SK-N-SH (cell line): ENCODE results near the gene FSIP1. TPM values are rescaled to one million over a fixed set of nuclear protein-coding genes. Genes with fewer than 3 reads are reported as not detected.

Experiments used
- CTCF ChIA-PET: fragments of 300-600, 350-600 bp; formaldehyde crosslinking; extraction: SDS; loops from one replicate; lab custom pipeline; 2021; lab: Yijun Ruan, JAX
- POLR2A ChIA-PET: fragments of 350-600 bp; sonication (Branson Sonifier 250); formaldehyde crosslinking; extraction: SDS; loops from one replicate; lab custom pipeline; 2020; ENCODE audit warnings: antibody characterized with exemption, inconsistent platforms; lab: Yijun Ruan, JAX
- DNase-seq: peaks from one replicate; pipeline ENCODE4 v3.0.0; 2012
- H2AFZ ChIP-seq: fragments of 200-600 bp; sonication (generic); 2 replicates; pipeline ENCODE4 v1.8.1; 2016; ENCODE audit warnings: antibody characterized with exemption, mild to moderate bottlenecking, low read depth
- H3F3A ChIP-seq: fragments of 200-600 bp; sonication (generic); replicated peaks from 2 replicates; pipeline ENCODE3; 2016; ENCODE audit warnings: antibody characterized with exemption, mild to moderate bottlenecking; ENCODE audit not compliant: insufficient read depth
- H3K27ac ChIP-seq, 2 experiments: fragments of 200-500 bp in 1 of 2; fragments of 200-600 bp in 1 of 2; sonication (Bioruptor generic) in 1 of 2; sonication (generic), shearing (Covaris generic) in 1 of 2; 2 replicates each; pipeline versions ENCODE4 v1.5.1 to v1.6.1; 2014 to 2016; ENCODE audit warnings: low read depth in 2 of 2, inconsistent platforms in 1 of 2, low read length in 1 of 2, mild to moderate bottlenecking in 1 of 2, mixed read lengths in 1 of 2
- H3K27me3 ChIP-seq: fragments of 200-600 bp; sonication (generic), shearing (Covaris generic); 2 replicates; pipeline ENCODE4 v1.6.1; 2016; ENCODE audit warnings: mixed run types; ENCODE audit not compliant: insufficient read depth
- H3K36me3 ChIP-seq, 2 experiments: fragments of 200-500 bp in 1 of 2; fragments of 200-600 bp in 1 of 2; sonication (Bioruptor generic) in 1 of 2; sonication (generic) in 1 of 2; replicated peaks in 1 of 2; 2 replicates each; pipeline versions ENCODE3 to v1.5.1; 2014 to 2016; ENCODE audit warnings: low read length in 1 of 2, mild to moderate bottlenecking in 1 of 2; ENCODE audit not compliant: insufficient read depth in 2 of 2, control insufficient read depth in 1 of 2
- H3K4me1 ChIP-seq, 2 experiments: fragments of 200-500 bp in 1 of 2; fragments of 200-600 bp in 1 of 2; sonication (Bioruptor generic) in 1 of 2; sonication (generic), shearing (Covaris generic) in 1 of 2; 2 replicates each; pipeline versions ENCODE4 v1.5.1 to v1.6.1; 2014 to 2016; ENCODE audit warnings: low read depth in 1 of 2, low read length in 1 of 2, mixed run types in 1 of 2; ENCODE audit not compliant: insufficient read depth in 2 of 2, control insufficient read depth in 1 of 2
- H3K4me2 ChIP-seq: fragments of 200-600 bp; sonication (generic), shearing (Covaris generic); 2 replicates; pipeline ENCODE4 v1.6.1; 2017; ENCODE audit warnings: mixed run types
- H3K4me3 ChIP-seq, 2 experiments: fragments of 200-500 bp in 1 of 2; fragments of 200-600 bp in 1 of 2; sonication (Bioruptor generic) in 1 of 2; sonication (generic), shearing (Covaris generic) in 1 of 2; 2 replicates each; pipeline versions ENCODE4 v1.5.1 to v1.8.1; 2014 to 2016; ENCODE audit warnings: low read depth in 2 of 2, inconsistent platforms in 1 of 2, low read length in 1 of 2, mild to moderate bottlenecking in 1 of 2, mixed read lengths in 1 of 2, moderate library complexity in 1 of 2
- H3K79me2 ChIP-seq: fragments of 200-600 bp; sonication (generic); 2 replicates; pipeline ENCODE4 v1.8.1; 2017; ENCODE audit warnings: mild to moderate bottlenecking; ENCODE audit not compliant: insufficient read depth
- H3K9ac ChIP-seq: fragments of 200-600 bp; sonication (generic); 2 replicates; pipeline ENCODE4 v1.6.1; 2017; ENCODE audit warnings: mixed run types
- H3K9me2 ChIP-seq: fragments of 200-600 bp; sonication (generic); 2 replicates; pipeline ENCODE4 v1.6.1; 2017; ENCODE audit warnings: mixed run types
- H3K9me3 ChIP-seq: fragments of 200-600 bp; sonication (generic); 2 replicates; pipeline ENCODE4 v1.6.1; 2017; ENCODE audit warnings: mixed run types, mild to moderate bottlenecking, moderate library complexity
- H4K20me1 ChIP-seq: fragments of 200-600 bp; sonication (generic); 2 replicates; pipeline ENCODE4 v1.6.1; 2017; ENCODE audit warnings: mild to moderate bottlenecking, mixed run types; ENCODE audit not compliant: insufficient read depth
- CTCF ChIP-seq: fragments of 200-600 bp; sonication (generic); IDR thresholded peaks from 2 replicates; pipeline ENCODE4 v1.6.1; 2017; ENCODE audit warnings: antibody characterized with exemption, mild to moderate bottlenecking, moderate library complexity
- ELF1 ChIP-seq: IDR thresholded peaks from 2 replicates; pipeline ENCODE4 v1.4.0; 2012
- EP300 ChIP-seq, 2 experiments: IDR thresholded peaks; 2 replicates each; pipeline versions ENCODE4 v1.4.0 to v1.6.1; 2012; ENCODE audit warnings: borderline replicate concordance in 1 of 2, low read depth in 1 of 2, low read length in 1 of 2
- EZH2phosphoT487 ChIP-seq: fragments of 200-600 bp; sonication (generic); IDR thresholded peaks from 2 replicates; pipeline ENCODE4 v1.6.1; 2017; ENCODE audit warnings: low read depth, mixed run types, mild to moderate bottlenecking, antibody characterized with exemption, moderate library complexity, borderline replicate concordance
- FOSL2 ChIP-seq: IDR thresholded peaks from 2 replicates; pipeline ENCODE4 v1.4.0; 2012; ENCODE audit warnings: low read depth, mild to moderate bottlenecking, moderate library complexity, borderline replicate concordance
- FOXJ3 ChIP-seq: sonication (generic); formaldehyde crosslinking; IDR thresholded peaks from 2 replicates; pipeline ENCODE4 v1.5.1; 2020; ENCODE audit warnings: mild to moderate bottlenecking, missing genetic modification reagents
- FOXM1 ChIP-seq: IDR thresholded peaks from 2 replicates; pipeline ENCODE4 v1.4.0; 2012; ENCODE audit warnings: low read depth, mild to moderate bottlenecking
- GATA2 ChIP-seq: sonication (generic); formaldehyde crosslinking; IDR thresholded peaks from 2 replicates; pipeline ENCODE4 v1.5.0; 2020; ENCODE audit warnings: mild to moderate bottlenecking, missing genetic modification reagents
- IRF3 ChIP-seq: fragments of 150-350 bp; IDR thresholded peaks from 2 replicates; pipeline ENCODE4 v1.6.1; 2016; ENCODE audit warnings: mild to moderate bottlenecking, low read depth, low read length
- JUND ChIP-seq: IDR thresholded peaks from 2 replicates; pipeline ENCODE4 v1.4.0; 2012
- MAX ChIP-seq: IDR thresholded peaks from 2 replicates; pipeline ENCODE4 v1.4.0; 2012; ENCODE audit warnings: low read depth
- MXI1 ChIP-seq: IDR thresholded peaks from 2 replicates; pipeline ENCODE4 v1.6.1; 2012; ENCODE audit warnings: mild to moderate bottlenecking, low read depth, low read length, improper control_type of control experiment
- NFIC ChIP-seq: IDR thresholded peaks from 2 replicates; pipeline ENCODE4 v1.4.0; 2012; ENCODE audit warnings: borderline replicate concordance
- NRF1 ChIP-seq: IDR thresholded peaks from 2 replicates; pipeline ENCODE4 v1.6.1; 2012; ENCODE audit warnings: low read depth, mild to moderate bottlenecking, low read length
- POLR2AphosphoS5 ChIP-seq: IDR thresholded peaks from 2 replicates; pipeline ENCODE4 v1.6.1; 2012; ENCODE audit warnings: low read depth, low read length
- RAD21 ChIP-seq: IDR thresholded peaks from 2 replicates; pipeline ENCODE4 v1.6.1; 2012; ENCODE audit warnings: mild to moderate bottlenecking, low read length
- RFX5 ChIP-seq: IDR thresholded peaks from 2 replicates; pipeline ENCODE4 v1.6.1; 2012; ENCODE audit warnings: mild to moderate bottlenecking, improper control_type of control experiment, low read length
- RXRA ChIP-seq: IDR thresholded peaks from 2 replicates; pipeline ENCODE4 v1.4.0; 2012; ENCODE audit warnings: low read depth, mild to moderate bottlenecking, borderline replicate concordance
- SIN3A ChIP-seq: IDR thresholded peaks from 2 replicates; pipeline ENCODE4 v1.6.1; 2012; ENCODE audit warnings: low read depth, mild to moderate bottlenecking, low read length, moderate library complexity, borderline replicate concordance
- TAF1 ChIP-seq: IDR thresholded peaks from 2 replicates; pipeline ENCODE4 v1.6.1; 2012; ENCODE audit warnings: low read depth, mild to moderate bottlenecking, low read length, moderate library complexity, borderline replicate concordance
- TEAD4 ChIP-seq: IDR thresholded peaks from 2 replicates; pipeline ENCODE4 v1.4.0; 2012; ENCODE audit warnings: mild to moderate bottlenecking, borderline replicate concordance; ENCODE audit not compliant: insufficient read depth
- USF2 ChIP-seq: fragments of 150-350 bp; IDR thresholded peaks from 2 replicates; pipeline ENCODE4 v1.6.1; 2017; ENCODE audit warnings: antibody characterized with exemption, low read length, low read depth, borderline replicate concordance
- WGBS: methylation state at CpG from one replicate; pipeline ENCODE4 v1.1.6; 2017; ENCODE audit warnings: low lambda C conversion rate; 5-methylcytosine and 5-hydroxymethylcytosine counted together
- polyA plus RNA-seq, 3 experiments: library from polyadenylated mRNA; depleted of rRNA; stranded (reverse); fragments of >200 nt; gene quantifications; 2 replicates each; pipeline ENCODE4 v1.2.3, GENCODE V29; 2012

Gene FSIP1
- polyA plus RNA-seq, 1 of the 3 experiments (the other 2 are of a cell fraction), result 0.43 TPM

- POLR2A ChIA-PET, result no interaction called here
- DNase-seq, result no peak
Measured at GRCh38 chr15:39605146-39605545, 177.5 kb downstream of the FSIP1 start.

GRCh38 chr15:39602143-39602542 lies 180.5 kb downstream of the FSIP1 start:
- no peak for DNase-seq
- H3K9me3 ChIP-seq, result no peaks in the 10 kb centered on the region
- H3K4me2 ChIP-seq, result no peak overlapping the region
- 91% methylated on average over 5 of the region's 5 CpGs for WGBS
- H3K36me3 ChIP-seq, result peaks cover 4 to 5% of the 10 kb centered on the region in 2 experiments
- no peaks in the 10 kb centered on the region for H3K4me1 ChIP-seq
- H4K20me1 ChIP-seq, result peaks cover 7% of the 10 kb centered on the region
- no peak for TF ChIP-seq TAF1
- peak; percentile 22; the same call in 1 of the 2 replicates for TF ChIP-seq CTCF
- ChIA-PET CTCF (no interaction called here), POLR2A (no interaction called here)
- no peak overlapping the region for H2AFZ ChIP-seq
- H3F3A ChIP-seq, result peaks cover 34% of the 10 kb centered on the region
- H3K27ac ChIP-seq, result no peak overlapping the region
- no peak overlapping the region for H3K9ac ChIP-seq
- no peaks in the 10 kb centered on the region for H3K27me3 ChIP-seq
- no peaks in the 10 kb centered on the region for H3K79me2 ChIP-seq
- no peaks in the 10 kb centered on the region for H3K9me2 ChIP-seq
- no peak overlapping the region for H3K4me3 ChIP-seq

More at GRCh38 chr15:39605146-39605545, 177.5 kb downstream of the FSIP1 start:
- Histone ChIP-seq H3K4me2 (no peak overlapping the region), H3K4me1 (no peaks in the 10 kb centered on the region), H3F3A (peaks cover 5% of the 10 kb centered on the region), H4K20me1 (no peaks in the 10 kb centered on the region), H3K4me3 (no peak overlapping the region), H2AFZ (no peak overlapping the region), H3K36me3 (no peaks in the 10 kb centered on the region), H3K9me3 (0 out of 2 replicates have a peak, but pooled peaks cover 7% of the 10 kb centered on the region), H3K79me2 (no peaks in the 10 kb centered on the region), H3K27ac (no peak overlapping the region), H3K27me3 (no peaks in the 10 kb centered on the region), H3K9me2 (no peaks in the 10 kb centered on the region)
- CTCF ChIA-PET, result interaction anchor here (0.8 to 1.5 kb wide), 3 partner anchors 8 to 25 kb away, joined by 3 to 4 read pairs (median 3); no protein-coding TSS in a partner anchor
- WGBS, result 56% methylated on average over 1 of the region's 1 CpG
- no peak for TF ChIP-seq IRF3
- no peak for TF ChIP-seq RFX5
- no peak for TF ChIP-seq JUND
- no peak for TF ChIP-seq GATA2 (CRISPR knock-in tag)
- TF ChIP-seq EZH2phosphoT487, result no peak
- no peak for TF ChIP-seq FOXM1
- TF ChIP-seq MXI1, result no peak
- TF ChIP-seq FOXJ3 (CRISPR knock-in tag), result no peak
- no peak for TF ChIP-seq NRF1
- TF ChIP-seq FOSL2, result no peak
- no peak for TF ChIP-seq EP300 (IDR thresholded peaks at IDR 0.05; ENCODE audit: borderline replicate concordance in 1 of 2, low read depth in 1 of 2, low read length in 1 of 2)
- TF ChIP-seq USF2, result no peak
- TF ChIP-seq ELF1, result no peak
- TF ChIP-seq NFIC, result no peak
- no peak for TF ChIP-seq POLR2AphosphoS5
- TF ChIP-seq TEAD4, result no peak
- TF ChIP-seq RXRA, result no peak
- no peak for TF ChIP-seq RAD21
- no peak for TF ChIP-seq MAX
- no peak for TF ChIP-seq SIN3A
- TF ChIP-seq, all 33 proteins: peak for 0
- H3K9ac ChIP-seq, result no peak overlapping the region
